LNCAP (cell line): Measurements from ENCODE around the gene LMOD3.

ENCODE experiments used
- TF ChIP-seq, protein P1 (sequence below): fragments of 450-650 bp; IDR thresholded peaks from 2 replicates; pipeline ENCODE4 v1.5.1; 2017; ENCODE audit warnings: mild to moderate bottlenecking

Gene LMOD3

DNA sequence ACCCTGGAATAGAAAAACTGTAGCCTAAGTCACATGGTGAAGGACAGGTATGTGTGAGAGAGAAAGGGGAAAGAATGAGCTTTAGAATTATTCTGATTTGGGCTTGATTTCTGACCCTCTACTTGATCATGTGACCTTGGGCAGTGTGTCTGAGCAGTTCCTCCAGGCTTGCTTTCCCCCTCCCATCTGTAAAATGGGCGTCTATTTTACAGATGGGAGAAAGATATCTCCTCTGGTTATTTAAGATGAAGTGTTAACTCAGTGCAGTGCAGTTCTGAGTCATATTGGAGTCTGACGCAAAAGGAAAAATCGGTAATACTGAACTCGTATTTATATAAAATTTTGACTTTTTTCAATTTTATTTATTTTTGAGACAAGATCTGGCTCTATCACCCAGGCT, 38.1 kb upstream of the LMOD3 start:
- TF ChIP-seq, protein P1, sequence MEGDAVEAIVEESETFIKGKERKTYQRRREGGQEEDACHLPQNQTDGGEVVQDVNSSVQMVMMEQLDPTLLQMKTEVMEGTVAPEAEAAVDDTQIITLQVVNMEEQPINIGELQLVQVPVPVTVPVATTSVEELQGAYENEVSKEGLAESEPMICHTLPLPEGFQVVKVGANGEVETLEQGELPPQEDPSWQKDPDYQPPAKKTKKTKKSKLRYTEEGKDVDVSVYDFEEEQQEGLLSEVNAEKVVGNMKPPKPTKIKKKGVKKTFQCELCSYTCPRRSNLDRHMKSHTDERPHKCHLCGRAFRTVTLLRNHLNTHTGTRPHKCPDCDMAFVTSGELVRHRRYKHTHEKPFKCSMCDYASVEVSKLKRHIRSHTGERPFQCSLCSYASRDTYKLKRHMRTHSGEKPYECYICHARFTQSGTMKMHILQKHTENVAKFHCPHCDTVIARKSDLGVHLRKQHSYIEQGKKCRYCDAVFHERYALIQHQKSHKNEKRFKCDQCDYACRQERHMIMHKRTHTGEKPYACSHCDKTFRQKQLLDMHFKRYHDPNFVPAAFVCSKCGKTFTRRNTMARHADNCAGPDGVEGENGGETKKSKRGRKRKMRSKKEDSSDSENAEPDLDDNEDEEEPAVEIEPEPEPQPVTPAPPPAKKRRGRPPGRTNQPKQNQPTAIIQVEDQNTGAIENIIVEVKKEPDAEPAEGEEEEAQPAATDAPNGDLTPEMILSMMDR, result no peak

DNA sequence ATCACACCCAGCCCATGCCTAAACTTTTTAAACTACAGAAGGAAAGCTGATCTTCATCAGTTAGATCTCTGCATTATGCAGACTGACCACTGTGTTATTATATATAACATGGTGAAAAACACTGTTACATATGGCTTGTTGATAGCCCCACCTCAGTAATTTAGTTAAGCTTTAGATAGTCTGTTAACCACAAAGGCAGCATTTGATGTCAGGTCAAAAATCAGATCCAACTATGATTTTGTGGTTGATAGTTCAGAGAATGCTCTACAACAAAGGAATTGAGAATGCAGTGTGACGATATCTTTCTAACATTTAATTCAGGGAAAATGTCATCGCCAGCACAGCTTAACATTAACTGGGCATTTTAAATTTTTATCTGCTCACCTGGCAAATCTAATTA, 37.7 kb upstream of the LMOD3 start:
- TF ChIP-seq, protein P1, result no peak

DNA sequence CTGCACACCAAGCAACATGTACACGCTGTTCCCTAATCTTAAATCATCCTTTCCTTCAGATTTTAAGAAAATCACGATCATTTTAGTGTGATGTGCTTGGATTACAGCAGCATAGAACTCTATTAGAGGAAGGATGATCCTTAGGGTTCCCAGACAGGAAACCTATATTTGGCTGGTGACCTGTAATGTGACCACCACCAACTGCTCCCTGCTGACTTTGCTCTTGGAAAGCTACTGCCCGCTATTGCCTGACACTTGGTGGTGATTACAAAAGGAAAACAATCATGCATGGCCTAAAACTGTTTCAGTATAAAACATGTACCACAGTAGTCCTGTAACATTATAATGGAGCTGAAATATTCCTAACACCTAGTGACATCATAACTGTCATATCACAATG, 27.2 kb upstream of the LMOD3 start:
- TF ChIP-seq, protein P1, result no peak

DNA sequence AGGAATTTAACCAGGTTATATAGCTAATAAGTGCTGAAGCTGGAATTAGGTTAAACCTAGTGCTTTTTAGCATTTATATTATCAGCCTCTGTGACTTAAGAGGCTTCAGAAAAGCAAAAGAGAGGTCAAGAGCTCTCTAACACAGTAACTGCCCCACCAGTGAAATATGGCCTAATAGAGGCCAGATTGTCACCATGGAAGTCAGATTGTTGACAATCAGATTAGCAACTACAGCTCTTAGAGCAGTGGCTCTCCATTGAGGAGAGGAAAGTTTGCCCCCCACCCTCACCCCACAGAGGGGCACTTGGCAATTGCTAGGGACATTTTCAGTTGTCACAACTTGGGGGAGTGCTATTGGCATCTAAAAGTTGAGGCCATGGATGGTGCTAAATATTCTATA, 23.3 kb upstream of the LMOD3 start:
- TF ChIP-seq, protein P1, result no peak

DNA sequence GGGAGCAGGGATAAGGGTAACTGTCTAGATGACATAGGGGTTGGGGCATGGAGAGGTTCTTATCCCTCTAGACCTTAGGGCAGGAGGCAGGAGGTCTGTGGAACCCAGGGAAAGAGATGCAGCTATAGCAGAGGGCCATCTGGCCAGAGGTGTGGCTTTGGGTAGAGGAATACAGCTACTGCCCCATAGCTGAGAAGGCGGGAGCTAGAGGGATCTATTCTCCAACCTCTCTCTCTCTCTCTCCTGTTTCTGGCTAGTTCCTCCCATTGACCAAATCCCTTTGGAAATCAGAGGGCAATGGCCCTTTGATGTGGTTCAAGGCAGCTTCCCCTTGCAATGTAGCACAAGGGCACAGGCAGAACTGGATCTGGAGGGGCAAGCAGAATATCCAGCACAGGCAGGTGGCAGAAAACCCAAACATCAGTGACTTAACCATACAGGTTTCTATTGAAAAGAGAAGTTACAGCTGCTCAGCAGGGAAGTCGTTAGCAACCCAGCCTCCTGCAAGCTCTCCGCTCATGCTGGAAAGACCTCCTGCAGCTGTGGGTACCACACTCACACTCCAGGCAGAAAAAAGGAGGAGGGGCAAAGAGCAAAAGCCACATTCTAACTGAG, 22.3 kb upstream of the LMOD3 start:
- TF ChIP-seq, protein P1, result no peak

DNA sequence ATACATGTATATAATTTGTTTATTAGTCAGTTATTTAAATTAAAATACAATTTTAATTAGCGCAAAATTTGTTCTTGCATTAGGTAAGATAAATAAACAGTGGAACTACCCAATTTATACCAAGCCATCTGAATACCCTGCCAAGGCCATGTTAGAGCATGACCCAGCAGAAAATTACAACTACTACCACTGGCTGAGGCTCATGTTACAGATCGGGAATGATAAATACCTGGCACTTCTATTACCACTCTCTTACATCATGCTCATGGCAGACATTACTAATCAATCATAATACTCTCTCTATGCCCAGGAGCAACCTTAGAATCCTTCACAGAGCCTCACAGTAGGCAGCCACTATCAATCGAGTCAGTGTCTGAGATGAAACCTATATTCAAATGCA, 21.2 kb upstream of the LMOD3 start:
- TF ChIP-seq, protein P1, result no peak

DNA sequence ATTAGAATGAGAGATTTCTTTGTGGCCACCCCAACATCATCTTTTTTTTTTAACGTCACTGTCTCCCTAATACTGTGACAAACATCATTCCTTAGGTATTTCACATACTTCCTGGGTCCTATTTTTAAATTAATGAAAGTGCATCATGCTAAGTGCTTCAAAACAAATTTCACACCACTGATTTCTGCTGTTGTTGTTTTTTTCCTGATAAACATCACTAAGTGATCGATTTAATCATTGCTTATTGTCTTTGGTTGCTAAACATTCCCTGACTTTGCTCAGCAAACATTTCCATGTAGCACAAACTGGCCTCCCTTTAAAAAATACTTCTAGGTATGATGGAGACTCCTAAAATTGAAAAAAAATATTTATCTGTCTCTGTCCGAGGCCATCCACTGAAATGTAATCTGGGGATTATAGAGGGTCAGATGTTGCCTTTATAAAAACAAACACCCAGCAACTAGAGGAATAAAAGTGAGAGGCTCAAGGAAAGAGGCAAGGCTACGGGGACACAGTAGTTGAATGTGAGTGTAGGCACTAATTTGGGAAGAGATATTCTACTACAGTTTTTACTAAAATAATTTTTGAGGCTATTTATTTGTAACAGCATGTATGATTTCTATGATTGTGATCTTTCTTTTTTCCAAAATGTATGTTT, 20.5 kb upstream of the LMOD3 start:
- TF ChIP-seq, protein P1, result no peak
